ENCODE measurements around the gene SOAT2. TPM values are rescaled to one million over a fixed set of nuclear protein-coding genes. Genes with fewer than 3 reads are reported as not detected.
A peak's percentile ranks its signal among the peaks of the same experiment; 100 is the strongest.

SOAT2 gene
- total and polyA plus RNA-seq, 2 of the 4 experiments (the other 2 are of a cell fraction), result 0.18 to 0.39 TPM

DNA sequence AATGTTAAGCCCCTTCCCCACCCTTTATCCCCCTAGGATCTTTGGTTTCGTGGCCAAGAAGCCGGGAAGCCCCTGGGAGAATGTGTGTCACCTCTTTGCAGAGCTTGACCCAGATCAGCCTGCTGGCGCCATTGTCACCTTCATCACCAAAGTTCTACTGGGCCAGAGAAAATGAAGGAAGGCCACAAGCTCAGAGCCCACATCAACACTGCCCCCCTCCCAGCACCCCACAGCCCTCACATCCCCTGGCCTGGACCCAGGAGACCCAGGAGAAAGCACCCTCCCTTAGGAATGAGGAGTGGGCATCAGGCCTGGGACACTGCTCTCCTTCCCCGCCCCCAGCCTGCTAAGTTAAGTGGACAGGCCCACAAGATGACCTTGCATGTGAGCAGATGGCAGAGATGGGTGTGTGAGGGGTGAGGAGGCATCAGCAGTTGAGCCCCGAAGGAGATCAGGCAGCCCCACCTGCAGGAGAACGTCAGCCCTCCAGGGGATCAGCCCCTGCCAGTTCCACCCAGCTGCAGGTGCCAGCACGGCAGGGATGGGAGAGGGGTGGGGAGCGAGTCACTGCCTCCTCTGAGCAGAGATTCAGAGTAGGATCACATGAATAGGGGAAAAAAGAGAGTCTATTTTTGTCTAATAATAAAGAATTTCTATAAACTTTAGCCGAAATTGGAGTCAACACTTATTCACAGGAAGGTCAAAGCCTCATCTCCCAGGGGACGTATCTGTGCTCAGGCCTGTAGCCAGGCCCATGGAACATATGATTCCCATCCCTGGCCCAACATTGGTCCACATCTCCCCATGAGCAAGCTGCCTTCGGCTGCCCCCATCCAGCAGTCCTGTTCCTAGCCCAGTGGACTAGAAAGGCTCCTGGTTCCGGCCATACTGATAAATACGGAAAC lies 39.3 kb upstream of the SOAT2 start:
- ChIA-PET POLR2A (ENCODE audit: unreplicated experiment) (interaction anchor here (0.5 kb wide), 1 partner anchor 10 kb away, joined by 3 read pairs; no protein-coding TSS in a partner anchor), CTCF (interaction anchor here (1.3 to 2.6 kb wide), 2 partner anchors 35 to 38 kb away, joined by 3 to 39 read pairs; partner anchors contain the start of gene IGFBP6)
- H3K23ac ChIP-seq (ENCODE audit: low read depth, low read length), result no peak overlapping the region
- ATAC-seq (ENCODE audit: low read depth), result peak; percentile 38
- H3K27ac ChIP-seq (ENCODE audit: insufficient read depth, low read length), result peak overlapping the region; percentile 51
- intact Hi-C loops (cut with micrococcal nuclease), result no loop called here
- peak overlapping the region; percentile 86 for H2AK9ac ChIP-seq (replicated peaks; ENCODE audit: low read depth, low read length, poor library complexity)
- H3K4ac ChIP-seq (ENCODE audit: low read depth, low read length), result peak overlapping the region; percentile 35
- H2BK120ac ChIP-seq (ENCODE audit: low read depth, low read length), result no peak overlapping the region
- peaks cover 5% of the 10 kb centered on the region; the same call in 1 of the 2 replicates for H3K9me1 ChIP-seq (ENCODE audit: insufficient read depth, low read length)
- H3K27me3 ChIP-seq (ENCODE audit: control insufficient read depth, insufficient read depth, low read length), result no peaks in the 10 kb centered on the region
- BruUV-seq (replicated peaks), result TSS peak; percentile 79
- 56% methylated on average over 5 of the region's 13 CpGs; no CpG with 5 or more reads in 1 of the 2 experiments for WGBS, 2 experiments (ENCODE audit: extremely low coverage in 2 of 2, insufficient read length in 1 of 2)
- H3K18ac ChIP-seq (ENCODE audit: low read depth, low read length), result no peak overlapping the region
- H4K8ac ChIP-seq (ENCODE audit: low read depth in 2 of 2, low read length in 2 of 2), result peak overlapping the region in 1 of 2 experiments; percentile 26; a peak in 2 of 4 replicates
- H2BK15ac ChIP-seq (ENCODE audit: low read depth, low read length), result no peak overlapping the region
- no peak overlapping the region for H2BK5ac ChIP-seq (ENCODE audit: low read depth, low read length, poor library complexity, severe bottlenecking)
- peak overlapping the region; percentile 9; the same call in 1 of the 2 replicates for H4K91ac ChIP-seq (ENCODE audit: insufficient read depth, low read depth, low read length)
- H3K14ac ChIP-seq (replicated peaks; ENCODE audit: low read depth, low read length), result no peak overlapping the region; the same call in 1 of the 2 replicates
- H2AFZ ChIP-seq (replicated peaks; ENCODE audit: low read length, poor library complexity), result peak overlapping the region; percentile 44
- DNase-seq, result peak; percentile 74
- peaks cover 9% of the 10 kb centered on the region for H4K20me1 ChIP-seq (ENCODE audit: insufficient read depth, low read length)
- H2AK5ac ChIP-seq (ENCODE audit: low read depth, low read length), result peak overlapping the region; percentile 64; the same call in 1 of the 2 replicates
- no peaks in the 10 kb centered on the region for H3K9me3 ChIP-seq (ENCODE audit: control insufficient read depth, insufficient read depth, low read length)
- dilution Hi-C loops (cut with HindIII; ENCODE audit: low sequenced_read_pairs, unreplicated experiment), result no loop called here
- H3K9ac ChIP-seq (ENCODE audit: low read depth, low read length), result no peak overlapping the region
- H3K56ac ChIP-seq (ENCODE audit: extremely low read depth, insufficient read depth, low read length), result no peak overlapping the region
- no peak overlapping the region for H2BK20ac ChIP-seq (ENCODE audit: low read depth, low read length)
- H3K79me1 ChIP-seq (ENCODE audit: low read depth in 1 of 2, low read length in 2 of 2), result peaks cover 0 to 53% of the 10 kb centered on the region in 2 experiments; a peak in 2 of 4 replicates
- peaks cover 66% of the 10 kb centered on the region for H3K36me3 ChIP-seq (ENCODE audit: control insufficient read depth, insufficient read depth, low read length)
- no peak overlapping the region for H4K5ac ChIP-seq (ENCODE audit: low read depth, low read length)
- TF ChIP-seq SMC3 (IDR thresholded peaks at IDR 0.05; ENCODE audit: low read depth, low read length) (no peak), MAZ (IDR thresholded peaks at IDR 0.05; ENCODE audit: borderline replicate concordance, low read depth, low read length) (peak; percentile 61)
- in situ Hi-C loops (cut with MboI; ENCODE audit: low sequenced_read_pairs), result no loop called here
- H3K4me2 ChIP-seq (ENCODE audit: low read depth, low read length), result no peak overlapping the region
- peaks cover 30% of the 10 kb centered on the region for H3K4me1 ChIP-seq (ENCODE audit: control insufficient read depth, insufficient read depth, low read length)
- H3K4me3 ChIP-seq (ENCODE audit: insufficient read depth, low read depth, low read length), result no peak overlapping the region
